AG04449 (cell line): ENCODE data around the gene MEIS1.

Source experiments
- CTCF ChIA-PET: fragments of 350-600 bp; formaldehyde crosslinking; extraction: SDS; loops from one replicate; lab custom pipeline; 2021; ENCODE audit warnings: antibody characterized with exemption; lab: Yijun Ruan, JAX
- POLR2A ChIA-PET: fragments of 400-600, 350-600 bp; formaldehyde crosslinking; extraction: SDS; loops from one replicate; lab custom pipeline; 2020; ENCODE audit warnings: antibody characterized with exemption, inconsistent platforms; lab: Yijun Ruan, JAX
- DNase-seq: peaks from one replicate; pipeline ENCODE4 v3.0.0-alpha.2; 2010; ENCODE audit warnings: low read depth, low spot score
- H3K4me3 ChIP-seq: 2 replicates; pipeline ENCODE4 v1.5.1; 2011; ENCODE audit warnings: low read depth, mild to moderate bottlenecking, control low read depth, low read length
- CTCF ChIP-seq: IDR thresholded peaks from one replicate; pipeline ENCODE4 v1.5.1; 2011; ENCODE audit warnings: mild to moderate bottlenecking, moderate library complexity, low read length, control low read depth, inconsistent platforms; ENCODE audit not compliant: insufficient read depth; ENCODE audit errors: missing control alignments

MEIS1 gene

GRCh38 chr2:66523377-66523969, 88.5 kb downstream of the MEIS1 start:
- ChIA-PET CTCF (no interaction called here), POLR2A (no interaction called here)
- H3K4me3 ChIP-seq = no peak overlapping the region
- DNase-seq = no peak
- TF ChIP-seq CTCF = no peak

GRCh38 chr2:66523990-66524389, 89.1 kb downstream of the MEIS1 start:
- TF ChIP-seq CTCF = no peak
- ChIA-PET CTCF (no interaction called here), POLR2A (no interaction called here)
- no peak overlapping the region for H3K4me3 ChIP-seq
- DNase-seq = no peak

- no peak overlapping the region for H3K4me3 ChIP-seq
- ChIA-PET CTCF (no interaction called here), POLR2A (no interaction called here)
- DNase-seq = no peak
- TF ChIP-seq CTCF = no peak
Observed at GRCh38 chr2:66525606-66526005, 90.7 kb downstream of the MEIS1 start.

GRCh38 chr2:66526180-66526579, 91.3 kb downstream of the MEIS1 start:
- TF ChIP-seq CTCF = no peak
- ChIA-PET CTCF (no interaction called here), POLR2A (interaction anchor here (0.6 kb wide), 1 partner anchor 337 kb away, joined by 3 read pairs; no protein-coding TSS in a partner anchor)
- no peak for DNase-seq
- H3K4me3 ChIP-seq = no peak overlapping the region

GRCh38 chr2:66528974-66529724, 94.2 kb downstream of the MEIS1 start:
- H3K4me3 ChIP-seq = no peak overlapping the region
- ChIA-PET POLR2A (no interaction called here), CTCF (interaction anchor here (1.7 kb wide), 1 partner anchor 31 kb away, joined by 4 read pairs; no protein-coding TSS in a partner anchor)
- DNase-seq = no peak
- TF ChIP-seq CTCF = no peak

- H3K4me3 ChIP-seq = no peak overlapping the region
- ChIA-PET CTCF (no interaction called here), POLR2A (no interaction called here)
- no peak for TF ChIP-seq CTCF
- no peak for DNase-seq
Observed at GRCh38 chr2:66530651-66531050, 95.7 kb downstream of the MEIS1 start.
